Measurements from ENCODE around the gene TMEM72.

Gene TMEM72

DNA sequence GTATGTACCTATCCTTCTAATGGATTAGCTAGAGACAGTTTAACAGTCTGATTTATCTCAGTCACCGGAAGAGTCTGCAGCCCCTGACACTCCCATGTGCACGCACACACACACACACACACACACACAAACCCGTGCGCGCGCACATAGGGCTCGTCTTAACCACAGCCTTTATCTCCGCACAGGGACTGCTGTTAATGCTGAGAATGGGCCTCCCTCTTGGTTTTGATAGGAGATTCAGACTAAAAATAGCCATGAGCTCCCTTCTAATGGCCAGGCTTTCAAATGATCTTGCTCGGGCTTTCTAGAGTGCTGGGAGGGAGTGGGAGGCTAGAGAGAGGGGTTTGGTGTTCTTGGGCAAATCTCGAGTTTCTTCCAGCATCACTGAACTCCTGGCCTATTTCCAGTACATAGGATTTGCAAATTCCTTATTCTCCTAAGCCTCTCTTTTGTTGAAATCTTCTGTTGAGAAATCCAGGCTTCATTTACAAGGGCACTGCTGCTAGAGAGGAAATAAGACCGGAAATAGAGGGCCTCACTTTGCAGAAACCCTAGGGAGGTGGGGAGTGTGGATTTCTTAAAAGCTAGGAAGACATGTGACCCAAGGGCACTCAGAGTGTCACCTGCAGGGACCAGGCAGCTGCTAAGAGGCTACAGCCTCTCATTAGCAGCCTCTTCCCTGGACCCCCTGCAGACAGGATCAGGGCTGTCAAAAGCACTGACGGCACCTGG lies 2.4 kb downstream of the TMEM72 start:
- no peak for DNase-seq (ENCODE audit: extremely low read depth, low read depth)
- TF ChIP-seq, protein P1, sequence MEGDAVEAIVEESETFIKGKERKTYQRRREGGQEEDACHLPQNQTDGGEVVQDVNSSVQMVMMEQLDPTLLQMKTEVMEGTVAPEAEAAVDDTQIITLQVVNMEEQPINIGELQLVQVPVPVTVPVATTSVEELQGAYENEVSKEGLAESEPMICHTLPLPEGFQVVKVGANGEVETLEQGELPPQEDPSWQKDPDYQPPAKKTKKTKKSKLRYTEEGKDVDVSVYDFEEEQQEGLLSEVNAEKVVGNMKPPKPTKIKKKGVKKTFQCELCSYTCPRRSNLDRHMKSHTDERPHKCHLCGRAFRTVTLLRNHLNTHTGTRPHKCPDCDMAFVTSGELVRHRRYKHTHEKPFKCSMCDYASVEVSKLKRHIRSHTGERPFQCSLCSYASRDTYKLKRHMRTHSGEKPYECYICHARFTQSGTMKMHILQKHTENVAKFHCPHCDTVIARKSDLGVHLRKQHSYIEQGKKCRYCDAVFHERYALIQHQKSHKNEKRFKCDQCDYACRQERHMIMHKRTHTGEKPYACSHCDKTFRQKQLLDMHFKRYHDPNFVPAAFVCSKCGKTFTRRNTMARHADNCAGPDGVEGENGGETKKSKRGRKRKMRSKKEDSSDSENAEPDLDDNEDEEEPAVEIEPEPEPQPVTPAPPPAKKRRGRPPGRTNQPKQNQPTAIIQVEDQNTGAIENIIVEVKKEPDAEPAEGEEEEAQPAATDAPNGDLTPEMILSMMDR (IDR thresholded peaks at IDR 0.05; ENCODE audit: low read depth, low read length, missing control alignments) = no peak
- H3K4me3 ChIP-seq (replicated peaks; ENCODE audit: low read depth, low read length) = no peak overlapping the region

DNA sequence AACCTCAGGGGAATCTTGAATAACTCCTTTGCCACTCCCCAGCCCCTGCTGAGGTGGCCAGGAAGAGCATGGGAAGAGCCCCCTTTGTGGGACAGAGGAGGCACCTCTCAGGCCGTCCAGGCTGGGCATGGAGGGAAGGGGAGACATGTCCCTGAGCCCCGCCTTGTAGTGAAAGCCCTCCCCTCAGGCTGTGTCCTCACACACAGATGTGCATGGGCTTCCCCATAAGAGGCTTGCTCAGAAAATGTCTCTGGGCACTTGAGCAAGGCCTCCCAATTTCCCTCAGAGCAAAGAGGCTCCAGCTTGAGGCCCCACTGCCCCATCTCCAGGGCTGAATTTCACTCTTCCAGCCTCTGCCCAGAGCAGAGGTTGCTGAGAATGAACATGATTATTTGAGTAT lies 3.8 kb downstream of the TMEM72 start:
- TF ChIP-seq, protein P1 (IDR thresholded peaks at IDR 0.05; ENCODE audit: low read depth, low read length, missing control alignments) = no peak
- no peak overlapping the region for H3K4me3 ChIP-seq (replicated peaks; ENCODE audit: low read depth, low read length)
- DNase-seq (ENCODE audit: extremely low read depth, low read depth) = no peak

DNA sequence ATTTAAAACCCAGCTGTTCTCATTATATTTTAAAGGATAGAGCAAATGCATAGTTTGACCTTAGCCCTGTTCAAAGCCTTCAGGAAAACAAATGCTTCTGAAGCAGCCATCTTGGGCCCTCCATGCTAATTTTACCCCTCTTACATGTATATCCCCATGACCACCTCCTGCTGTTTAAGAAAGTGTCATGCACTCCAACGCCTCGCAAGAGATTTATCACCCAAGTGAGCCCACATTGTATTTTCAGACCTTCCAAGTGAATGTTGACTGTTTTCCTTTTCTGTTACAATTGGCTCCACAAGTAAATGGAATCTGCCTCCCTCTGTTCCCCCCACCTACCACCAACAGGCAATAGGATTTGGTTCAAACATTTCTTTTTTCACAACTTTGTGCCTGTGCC lies 5.3 kb downstream of the TMEM72 start:
- no peak for DNase-seq (ENCODE audit: extremely low read depth, low read depth)
- TF ChIP-seq, protein P1 (IDR thresholded peaks at IDR 0.05; ENCODE audit: low read depth, low read length, missing control alignments) = no peak
- H3K4me3 ChIP-seq (replicated peaks; ENCODE audit: low read depth, low read length) = no peak overlapping the region

DNA sequence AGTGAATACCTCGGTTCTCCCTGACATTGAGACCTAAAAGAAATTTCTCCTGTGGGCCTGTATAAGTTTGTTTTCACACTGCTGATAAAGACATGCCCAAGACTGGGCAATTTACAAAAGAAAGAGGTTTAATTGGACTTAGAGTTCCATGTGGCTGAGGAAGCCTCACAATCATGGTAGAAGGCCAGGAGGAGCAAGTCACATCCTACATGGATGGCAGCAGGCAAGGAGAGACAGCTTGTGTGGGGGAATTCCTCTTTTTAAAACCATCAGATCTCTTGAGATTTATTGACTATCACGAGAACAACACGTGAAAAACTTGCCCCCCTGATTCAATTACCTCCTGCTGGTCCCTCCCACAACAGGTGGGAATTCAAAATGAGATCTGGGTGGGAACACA lies 6.7 kb downstream of the TMEM72 start:
- no peak overlapping the region for H3K4me3 ChIP-seq (replicated peaks; ENCODE audit: low read depth, low read length)
- TF ChIP-seq, protein P1 (IDR thresholded peaks at IDR 0.05; ENCODE audit: low read depth, low read length, missing control alignments) = no peak
- DNase-seq (ENCODE audit: extremely low read depth, low read depth) = no peak

DNA sequence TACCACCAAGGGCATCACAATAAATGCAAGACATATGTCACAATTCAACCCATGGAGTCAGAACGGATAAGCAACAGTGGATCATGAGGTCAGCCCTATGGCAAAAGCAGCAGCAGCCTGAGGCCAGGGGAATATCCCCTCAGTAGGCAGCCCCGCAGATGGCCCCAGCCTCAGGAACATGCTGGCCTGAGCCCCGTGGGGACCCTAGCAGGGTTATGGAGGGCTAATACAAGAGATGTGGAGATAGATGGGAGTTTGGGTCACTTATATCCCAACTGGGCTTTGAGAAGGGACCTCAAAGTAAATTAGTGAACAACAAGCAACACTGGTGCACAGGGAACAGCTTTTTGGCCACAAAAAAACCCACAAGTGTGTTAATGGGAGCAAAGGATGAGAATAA lies 9.1 kb downstream of the TMEM72 start:
- TF ChIP-seq, protein P1 (IDR thresholded peaks at IDR 0.05; ENCODE audit: low read depth, low read length, missing control alignments) = no peak
- DNase-seq (ENCODE audit: extremely low read depth, low read depth) = no peak
- H3K4me3 ChIP-seq (replicated peaks; ENCODE audit: low read depth, low read length) = no peak overlapping the region

DNA sequence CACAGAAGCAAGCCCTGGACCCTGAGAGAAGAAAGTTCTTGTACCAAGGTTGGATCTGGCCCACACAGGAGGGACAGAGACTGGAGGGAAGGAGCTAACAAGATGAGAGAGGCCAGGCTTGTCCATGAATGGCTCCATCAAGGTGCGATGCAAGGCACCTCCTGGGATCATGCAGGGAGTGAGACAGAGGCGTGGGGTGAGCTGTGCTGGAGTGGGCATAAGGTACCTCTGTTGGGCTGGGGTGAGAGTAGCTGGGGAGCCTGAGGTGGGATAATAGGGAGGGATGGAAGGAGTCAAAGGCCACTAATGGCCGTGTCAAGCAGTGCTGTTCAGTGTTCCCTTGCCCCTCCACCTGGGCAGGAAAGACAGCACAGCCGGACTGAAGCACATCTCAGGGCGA lies 9.9 kb downstream of the TMEM72 start:
- TF ChIP-seq, protein P1 (IDR thresholded peaks at IDR 0.05; ENCODE audit: low read depth, low read length, missing control alignments) = no peak
- H3K4me3 ChIP-seq (replicated peaks; ENCODE audit: low read depth, low read length) = no peak overlapping the region
- DNase-seq (ENCODE audit: extremely low read depth, low read depth) = no peak

DNA sequence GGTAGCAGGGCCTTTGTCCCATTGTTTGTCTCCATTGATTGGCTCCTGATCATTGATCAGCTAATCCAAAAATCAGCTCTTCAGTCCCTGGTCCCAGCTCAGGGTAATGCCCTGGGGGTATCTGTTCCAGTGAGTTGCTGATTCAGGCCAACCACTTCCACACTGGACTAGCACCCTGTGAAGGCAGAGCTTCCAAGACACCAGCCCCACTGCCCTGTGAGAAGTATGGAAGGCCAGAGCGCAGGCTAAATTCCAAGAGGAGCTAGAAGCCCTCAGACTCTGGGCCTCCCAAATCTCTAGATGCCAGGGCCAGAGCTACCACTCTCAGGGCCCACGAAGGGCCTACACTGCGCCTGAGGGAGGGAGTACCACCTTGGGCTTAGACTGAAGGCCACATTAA lies 10.4 kb downstream of the TMEM72 start:
- DNase-seq (ENCODE audit: extremely low read depth, low read depth) = no peak
- TF ChIP-seq, protein P1 (IDR thresholded peaks at IDR 0.05; ENCODE audit: low read depth, low read length, missing control alignments) = no peak
- H3K4me3 ChIP-seq (replicated peaks; ENCODE audit: low read depth, low read length) = no peak overlapping the region
